Stomach (tissue), 4 donors: ENCODE measurements around the gene KIAA1671.

Experiments used
- CTCF ChIP-seq, 7 experiments: fragments of 450-650 bp in 4 of 7; fragments of 200-600 bp in 3 of 7; sonication (generic) in 3 of 7; IDR thresholded peaks; one replicate each; pipeline ENCODE4 v1.5.1; 2016 to 2019; ENCODE audit warnings: antibody characterized with exemption in 7 of 7, control low read depth in 2 of 7, mild to moderate bottlenecking in 1 of 7
- POLR2A ChIP-seq, 4 donors: fragments of 450-650 bp; IDR thresholded peaks; one replicate each; pipeline ENCODE4 v1.6.1; 2016; ENCODE audit warnings: antibody characterized with exemption in 4 of 4, control low read depth in 2 of 4, mild to moderate bottlenecking in 1 of 4, moderate library complexity in 1 of 4
- POLR2AphosphoS5 ChIP-seq, 3 donors: sonication (generic); formaldehyde crosslinking; IDR thresholded peaks; one replicate each; pipeline ENCODE4 v1.6.1; 2016; ENCODE audit warnings: antibody characterized with exemption in 3 of 3

DNA sequence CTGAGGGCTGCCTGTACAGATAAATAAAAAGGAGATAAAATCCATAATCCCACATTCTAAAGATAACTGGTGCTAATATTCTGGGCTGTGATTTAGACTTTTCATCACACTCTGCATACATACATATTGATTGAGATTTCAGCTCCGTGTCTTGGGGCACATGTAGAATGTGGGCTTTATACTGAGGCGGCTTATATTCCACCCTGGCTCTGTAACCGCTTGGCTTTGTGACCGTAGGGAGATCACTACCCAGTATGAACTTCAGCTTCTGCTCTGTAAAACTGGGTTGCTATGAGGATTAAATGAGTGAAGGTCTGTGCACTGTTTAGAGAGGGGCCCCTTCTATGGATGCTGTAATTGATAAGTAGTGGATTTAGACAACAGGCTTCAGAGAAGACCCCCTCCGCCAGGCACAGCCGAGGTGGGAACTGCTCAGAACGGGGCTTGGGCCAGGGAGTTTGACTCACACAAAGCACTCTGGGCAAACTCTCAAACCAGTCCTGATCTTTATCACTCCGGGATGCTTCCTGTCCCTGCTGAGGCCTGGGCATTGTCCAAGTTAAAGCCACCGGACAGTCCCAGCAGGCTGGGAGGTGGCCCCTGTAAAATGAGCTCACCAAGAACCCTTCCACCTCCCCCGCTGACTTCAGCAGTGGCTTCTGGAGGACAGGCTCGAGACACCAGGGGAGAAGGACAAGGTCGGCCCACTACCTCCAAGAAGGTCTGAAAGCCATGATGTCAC is 17.2 kb downstream of the KIAA1671 start:
- TF ChIP-seq CTCF (IDR thresholded peaks at IDR 0.05) (no peak), POLR2AphosphoS5 (IDR thresholded peaks at IDR 0.05) (no peak), POLR2A (IDR thresholded peaks at IDR 0.05) (no peak)
